Measurements from ENCODE around the gene QKI.

The QKI gene

GRCh38 chr6:163573503-163574179 lies 159.1 kb downstream of the QKI start:
- H3K9me3 ChIP-seq (ENCODE audit: control insufficient read depth, insufficient read depth, low read length), result no peaks in the 10 kb centered on the region
- H3K4me3 ChIP-seq (ENCODE audit: low read depth, low read length), result no peak overlapping the region
- no peaks in the 10 kb centered on the region for H3K36me3 ChIP-seq (ENCODE audit: control insufficient read depth, insufficient read depth, low read length)
- no peaks in the 10 kb centered on the region for H3K27me3 ChIP-seq (ENCODE audit: control insufficient read depth, insufficient read depth, low read length)
- H3K4me1 ChIP-seq (ENCODE audit: control insufficient read depth, insufficient read depth, low read length), result peaks cover 41% of the 10 kb centered on the region
- no peak overlapping the region for H3K9ac ChIP-seq (ENCODE audit: low read depth, low read length)

DNA sequence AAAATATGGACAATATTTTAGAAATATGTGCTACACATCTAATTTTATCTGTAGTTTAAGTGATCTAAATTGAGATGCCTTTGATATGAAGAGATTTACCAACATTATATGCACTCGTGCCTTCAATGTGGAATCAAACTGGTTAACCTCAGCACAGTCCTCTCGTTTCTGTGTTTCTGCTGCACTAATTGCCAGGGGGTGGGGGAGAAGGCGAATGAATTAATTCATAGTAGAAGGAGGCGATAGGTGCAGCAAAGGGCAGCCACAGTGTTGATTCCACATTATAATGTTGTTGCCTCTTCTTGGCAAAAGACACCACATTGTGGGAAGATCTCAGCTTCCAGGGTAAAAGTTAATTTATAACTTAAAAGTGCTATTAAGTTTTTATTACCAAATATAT lies 161.6 kb downstream of the QKI start:
- Histone ChIP-seq H3K27me3 (ENCODE audit: control insufficient read depth, insufficient read depth, low read length) (no peaks in the 10 kb centered on the region), H3K4me1 (ENCODE audit: control insufficient read depth, insufficient read depth, low read length) (peaks cover 45% of the 10 kb centered on the region), H3K9me3 (ENCODE audit: control insufficient read depth, insufficient read depth, low read length) (no peaks in the 10 kb centered on the region), H3K4me3 (ENCODE audit: low read depth, low read length) (no peak overlapping the region), H3K9ac (ENCODE audit: low read depth, low read length) (no peak overlapping the region), H3K36me3 (ENCODE audit: control insufficient read depth, insufficient read depth, low read length) (no peaks in the 10 kb centered on the region)

GRCh38 chr6:163577404-163577803 lies 162.9 kb downstream of the QKI start:
- Histone ChIP-seq H3K4me3 (ENCODE audit: low read depth, low read length) (no peak overlapping the region), H3K9ac (ENCODE audit: low read depth, low read length) (no peak overlapping the region), H3K36me3 (ENCODE audit: control insufficient read depth, insufficient read depth, low read length) (no peaks in the 10 kb centered on the region), H3K27me3 (ENCODE audit: control insufficient read depth, insufficient read depth, low read length) (no peaks in the 10 kb centered on the region), H3K9me3 (ENCODE audit: control insufficient read depth, insufficient read depth, low read length) (no peaks in the 10 kb centered on the region), H3K4me1 (ENCODE audit: control insufficient read depth, insufficient read depth, low read length) (peaks cover 38% of the 10 kb centered on the region)

DNA sequence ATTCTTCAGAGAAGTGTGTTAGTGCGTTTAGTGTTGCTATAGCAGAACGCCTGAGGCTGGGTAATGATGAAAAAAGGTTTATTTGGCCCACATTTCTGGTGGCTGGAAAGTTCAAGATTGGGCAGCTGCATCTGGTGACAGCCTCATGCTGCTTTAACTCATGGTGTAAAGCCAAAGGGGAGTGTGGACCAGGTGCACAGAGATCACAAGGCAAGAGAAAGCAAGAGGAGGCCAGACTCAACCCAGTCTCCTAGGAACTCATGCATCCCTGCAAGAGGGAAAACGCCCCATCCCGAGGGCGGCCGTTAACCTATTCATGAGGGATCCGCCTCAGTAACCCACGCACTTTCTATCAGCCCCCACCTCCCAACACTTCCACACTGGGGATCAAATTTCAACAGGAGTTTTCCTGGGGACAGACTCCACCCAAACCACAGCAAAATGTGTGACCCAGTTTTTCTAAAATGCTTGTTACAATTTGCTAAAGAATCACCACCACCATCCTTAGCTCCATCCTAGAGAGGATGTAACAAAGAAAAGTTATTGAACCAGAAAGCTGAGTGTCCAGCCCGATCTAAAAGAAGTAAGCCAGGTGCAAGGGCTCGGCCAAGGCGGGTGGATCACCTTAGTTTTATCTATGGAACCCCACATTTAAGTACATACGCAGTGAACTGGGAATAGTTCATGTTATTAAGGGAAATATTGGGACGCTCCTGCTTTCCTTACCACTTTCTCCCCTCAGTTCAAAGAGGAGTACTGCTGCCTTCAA lies 164.8 kb downstream of the QKI start:
- H3K9ac ChIP-seq (ENCODE audit: low read depth, low read length), result no peak overlapping the region
- no peaks in the 10 kb centered on the region for H3K27me3 ChIP-seq (ENCODE audit: control insufficient read depth, insufficient read depth, low read length)
- peaks cover 28% of the 10 kb centered on the region for H3K4me1 ChIP-seq (ENCODE audit: control insufficient read depth, insufficient read depth, low read length)
- no peaks in the 10 kb centered on the region for H3K36me3 ChIP-seq (ENCODE audit: control insufficient read depth, insufficient read depth, low read length)
- H3K9me3 ChIP-seq (ENCODE audit: control insufficient read depth, insufficient read depth, low read length), result no peaks in the 10 kb centered on the region
- no peak overlapping the region for H3K4me3 ChIP-seq (ENCODE audit: low read depth, low read length)

GRCh38 chr6:163579880-163580295 lies 165.4 kb downstream of the QKI start:
- Histone ChIP-seq H3K4me3 (ENCODE audit: low read depth, low read length) (no peak overlapping the region), H3K9me3 (ENCODE audit: control insufficient read depth, insufficient read depth, low read length) (no peaks in the 10 kb centered on the region), H3K4me1 (ENCODE audit: control insufficient read depth, insufficient read depth, low read length) (peaks cover 25% of the 10 kb centered on the region), H3K36me3 (ENCODE audit: control insufficient read depth, insufficient read depth, low read length) (no peaks in the 10 kb centered on the region), H3K9ac (ENCODE audit: low read depth, low read length) (no peak overlapping the region), H3K27me3 (ENCODE audit: control insufficient read depth, insufficient read depth, low read length) (no peaks in the 10 kb centered on the region)

DNA sequence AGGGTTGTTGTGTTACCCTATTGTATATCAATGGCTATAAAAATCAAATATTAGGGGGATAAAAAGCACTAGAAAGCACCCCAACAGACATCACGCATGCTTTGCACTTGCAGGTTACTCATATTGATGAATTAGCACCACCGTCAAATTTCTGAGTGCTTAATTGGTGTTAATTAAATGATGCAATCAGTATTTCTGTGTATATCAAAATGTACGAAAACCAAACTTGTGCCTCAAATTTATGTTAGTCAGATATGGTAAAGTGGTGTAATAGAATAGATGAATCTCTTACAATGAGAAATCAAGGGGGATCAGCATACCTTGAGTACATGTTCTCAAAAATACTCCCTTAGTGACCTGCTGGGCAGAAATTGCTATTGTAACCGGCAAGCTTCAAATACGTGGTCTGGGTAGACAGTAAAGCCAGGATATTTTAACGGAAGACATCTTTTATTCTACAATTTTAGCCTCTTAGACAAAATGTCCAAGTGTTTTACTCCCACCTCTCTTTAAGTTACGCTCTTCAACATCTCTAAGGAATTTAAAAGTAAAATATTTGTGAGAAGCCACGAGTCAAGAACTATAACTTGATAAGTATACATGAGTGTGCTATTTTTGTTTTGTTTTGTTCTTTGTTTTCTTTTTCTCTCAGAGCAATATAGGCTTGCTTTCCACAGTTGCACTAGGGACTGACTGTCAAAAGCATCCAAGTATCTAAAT lies 166.0 kb downstream of the QKI start:
- no peaks in the 10 kb centered on the region for H3K36me3 ChIP-seq (ENCODE audit: control insufficient read depth, insufficient read depth, low read length)
- no peaks in the 10 kb centered on the region for H3K9me3 ChIP-seq (ENCODE audit: control insufficient read depth, insufficient read depth, low read length)
- no peaks in the 10 kb centered on the region for H3K27me3 ChIP-seq (ENCODE audit: control insufficient read depth, insufficient read depth, low read length)
- H3K4me3 ChIP-seq (ENCODE audit: low read depth, low read length), result no peak overlapping the region
- H3K4me1 ChIP-seq (ENCODE audit: control insufficient read depth, insufficient read depth, low read length), result peaks cover 22% of the 10 kb centered on the region
- H3K9ac ChIP-seq (ENCODE audit: low read depth, low read length), result no peak overlapping the region

DNA sequence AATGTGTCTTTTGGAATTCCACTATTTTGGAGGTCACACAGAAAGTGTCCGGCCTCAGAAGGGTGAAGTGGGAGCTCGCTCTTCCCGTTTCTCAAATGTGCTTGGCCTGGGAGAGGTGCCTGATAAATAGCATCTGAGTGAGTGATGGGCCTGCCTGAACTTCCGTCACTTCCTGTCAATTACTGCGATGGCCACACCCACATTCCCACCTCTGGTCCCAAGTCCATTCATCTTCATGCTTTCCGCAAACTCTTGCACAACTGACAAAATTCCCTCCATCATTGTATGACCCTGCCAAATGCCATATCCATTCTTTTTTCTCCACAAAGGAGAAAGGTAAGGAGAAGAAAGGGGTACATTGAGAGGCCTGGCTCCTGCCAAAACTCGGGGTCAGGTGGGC lies 169.0 kb downstream of the QKI start:
- Histone ChIP-seq H3K36me3 (ENCODE audit: control insufficient read depth, insufficient read depth, low read length) (no peaks in the 10 kb centered on the region), H3K9ac (ENCODE audit: low read depth, low read length) (no peak overlapping the region), H3K27me3 (ENCODE audit: control insufficient read depth, insufficient read depth, low read length) (no peaks in the 10 kb centered on the region), H3K4me3 (ENCODE audit: low read depth, low read length) (no peak overlapping the region), H3K4me1 (ENCODE audit: control insufficient read depth, insufficient read depth, low read length) (peaks cover 10% of the 10 kb centered on the region), H3K9me3 (ENCODE audit: control insufficient read depth, insufficient read depth, low read length) (no peaks in the 10 kb centered on the region)

- H3K4me1 ChIP-seq (ENCODE audit: control insufficient read depth, insufficient read depth, low read length), result no peaks in the 10 kb centered on the region
- H3K4me3 ChIP-seq (ENCODE audit: low read depth, low read length), result no peak overlapping the region
- H3K36me3 ChIP-seq (ENCODE audit: control insufficient read depth, insufficient read depth, low read length), result no peaks in the 10 kb centered on the region
- no peak overlapping the region for H3K9ac ChIP-seq (ENCODE audit: low read depth, low read length)
- no peaks in the 10 kb centered on the region for H3K9me3 ChIP-seq (ENCODE audit: control insufficient read depth, insufficient read depth, low read length)
- H3K27me3 ChIP-seq (ENCODE audit: control insufficient read depth, insufficient read depth, low read length), result no peaks in the 10 kb centered on the region
Observed at GRCh38 chr6:163585932-163586437, 171.5 kb downstream of the QKI start.

- Histone ChIP-seq H3K4me3 (ENCODE audit: low read depth, low read length) (no peak overlapping the region), H3K36me3 (ENCODE audit: control insufficient read depth, insufficient read depth, low read length) (no peaks in the 10 kb centered on the region), H3K27me3 (ENCODE audit: control insufficient read depth, insufficient read depth, low read length) (no peaks in the 10 kb centered on the region), H3K9ac (ENCODE audit: low read depth, low read length) (no peak overlapping the region), H3K9me3 (ENCODE audit: control insufficient read depth, insufficient read depth, low read length) (no peaks in the 10 kb centered on the region), H3K4me1 (ENCODE audit: control insufficient read depth, insufficient read depth, low read length) (no peaks in the 10 kb centered on the region)
Observed at GRCh38 chr6:163586888-163587287, 172.4 kb downstream of the QKI start.

- H3K9me3 ChIP-seq (ENCODE audit: control insufficient read depth, insufficient read depth, low read length), result no peaks in the 10 kb centered on the region
- H3K4me1 ChIP-seq (ENCODE audit: control insufficient read depth, insufficient read depth, low read length), result peaks cover 2% of the 10 kb centered on the region
- H3K27me3 ChIP-seq (ENCODE audit: control insufficient read depth, insufficient read depth, low read length), result no peaks in the 10 kb centered on the region
- H3K36me3 ChIP-seq (ENCODE audit: control insufficient read depth, insufficient read depth, low read length), result no peaks in the 10 kb centered on the region
- H3K9ac ChIP-seq (ENCODE audit: low read depth, low read length), result no peak overlapping the region
- no peak overlapping the region for H3K4me3 ChIP-seq (ENCODE audit: low read depth, low read length)
Observed at GRCh38 chr6:163588220-163588919, 173.9 kb downstream of the QKI start.

- Histone ChIP-seq H3K4me3 (ENCODE audit: low read depth, low read length) (no peak overlapping the region), H3K36me3 (ENCODE audit: control insufficient read depth, insufficient read depth, low read length) (no peaks in the 10 kb centered on the region), H3K4me1 (ENCODE audit: control insufficient read depth, insufficient read depth, low read length) (peaks cover 2% of the 10 kb centered on the region), H3K9ac (ENCODE audit: low read depth, low read length) (no peak overlapping the region), H3K9me3 (ENCODE audit: control insufficient read depth, insufficient read depth, low read length) (no peaks in the 10 kb centered on the region), H3K27me3 (ENCODE audit: control insufficient read depth, insufficient read depth, low read length) (no peaks in the 10 kb centered on the region)
Observed at GRCh38 chr6:163589387-163589786, 174.9 kb downstream of the QKI start.
